SK-N-SH (cell line): ENCODE results near the gene LTB4R.
"Not testable (repeated sequence)": the region's sequence is repeated elsewhere in the genome, so short reads cannot be mapped to it uniquely, and the experiment has no call there.

Source experiments
- CTCF ChIP-seq: fragments of 200-600 bp; sonication (generic); IDR thresholded peaks from 2 replicates; pipeline ENCODE4 v1.6.1; 2017; ENCODE audit warnings: antibody characterized with exemption, mild to moderate bottlenecking, moderate library complexity
- ELF1 ChIP-seq: IDR thresholded peaks from 2 replicates; pipeline ENCODE4 v1.4.0; 2012
- EZH2phosphoT487 ChIP-seq: fragments of 200-600 bp; sonication (generic); IDR thresholded peaks from 2 replicates; pipeline ENCODE4 v1.6.1; 2017; ENCODE audit warnings: low read depth, mixed run types, mild to moderate bottlenecking, antibody characterized with exemption, moderate library complexity, borderline replicate concordance
- FOXM1 ChIP-seq: IDR thresholded peaks from 2 replicates; pipeline ENCODE4 v1.4.0; 2012; ENCODE audit warnings: low read depth, mild to moderate bottlenecking
- NFIC ChIP-seq: IDR thresholded peaks from 2 replicates; pipeline ENCODE4 v1.4.0; 2012; ENCODE audit warnings: borderline replicate concordance
- POLR2AphosphoS5 ChIP-seq: IDR thresholded peaks from 2 replicates; pipeline ENCODE4 v1.6.1; 2012; ENCODE audit warnings: low read depth, low read length
- RFX5 ChIP-seq: IDR thresholded peaks from 2 replicates; pipeline ENCODE4 v1.6.1; 2012; ENCODE audit warnings: mild to moderate bottlenecking, improper control_type of control experiment, low read length
- ZBTB33 ChIP-seq: IDR thresholded peaks from 2 replicates; pipeline ENCODE4 v1.4.0; 2012; ENCODE audit warnings: low read depth, borderline replicate concordance

- not testable (repeated sequence) for TF ChIP-seq ZBTB33, EZH2phosphoT487, ELF1, NFIC, FOXM1, POLR2AphosphoS5, RFX5
- TF ChIP-seq CTCF = peak; percentile 67
Observed at GRCh38 chr14:24327914-24328313, 16.6 kb downstream of the LTB4R start.
